K562 (cell line): ENCODE results near the gene TAF11L6. TPM values are rescaled to one million over a fixed set of nuclear protein-coding genes. Genes with fewer than 3 reads are reported as not detected.
"Not testable (repeated sequence)": the region's sequence is repeated elsewhere in the genome, so short reads cannot be mapped to it uniquely, and the experiment has no call there.

Experiments used
- ATAC-seq: fragments of 200-7000 bp; cut with Tn5 transposase; 3 replicates; pipeline ENCODE4 v1.9.1; 2020; ENCODE audit warnings: moderate library complexity
- BruUV-seq: library from RNA; stranded (reverse); fragments of 400-500 nt; replicated peaks from 2 replicates; lab custom pipeline; 2021; lab: Mats Ljungman, UMichigan
- CTCF ChIA-PET: fragments of 300-600 bp; formaldehyde crosslinking; extraction: SDS; loops from one replicate; lab custom pipeline; 2021; ENCODE audit warnings: low intra/inter-chr PET ratio; lab: Yijun Ruan, JAX
- POLR2A ChIA-PET: fragments of 300-600, 350-650 bp; sonication (Branson Sonifier 250); formaldehyde crosslinking; extraction: SDS; loops from one replicate; lab custom pipeline; 2021; ENCODE audit warnings: antibody characterized with exemption, inconsistent platforms; lab: Yijun Ruan, JAX
- DNase-seq, 4 experiments: peaks; one replicate each; pipeline versions ENCODE4 v3.0.0 to v3.0.0-alpha.2; 2011 to 2018; ENCODE audit warnings: low spot score in 3 of 4, mixed read lengths in 3 of 4; ENCODE audit errors: extremely low read depth in 1 of 4
- FAIRE-seq: peaks from 2 replicates; lab custom pipeline; 2011; peaks lifted over from hg19 to GRCh38; lab: Jason Lieb, UNC
- H2AFZ ChIP-seq: 2 replicates; pipeline ENCODE4 v1.6.0; 2011; ENCODE audit warnings: low read depth, low read length, control low read depth, inconsistent platforms
- H3K27ac ChIP-seq: fragments of 200-600 bp; 3 replicates; pipeline ENCODE4 v1.8.0; 2011; ENCODE audit warnings: low read depth, mild to moderate bottlenecking, control low read depth, inconsistent platforms, low read length, moderate library complexity, mixed read lengths; ENCODE audit errors: extremely low read depth
- H3K27me3 ChIP-seq, 2 experiments: fragments of 300-600 bp in 1 of 2; 2 replicates in 1 of 2; 3 replicates in 1 of 2; pipeline versions ENCODE4 v1.6.0 to v1.8.0; 2011; ENCODE audit warnings: inconsistent platforms in 2 of 2, low read length in 2 of 2, mild to moderate bottlenecking in 1 of 2, mixed read lengths in 1 of 2, moderate library complexity in 1 of 2; ENCODE audit not compliant: control insufficient read depth in 2 of 2, insufficient read depth in 2 of 2
- H3K36me3 ChIP-seq: fragments of 300-600 bp; 3 replicates; pipeline ENCODE4 v1.8.0; 2011; ENCODE audit warnings: mild to moderate bottlenecking, low read length, inconsistent platforms; ENCODE audit not compliant: control insufficient read depth, insufficient read depth
- H3K4me1 ChIP-seq, 2 experiments: fragments of 200-600 bp in 1 of 2; replicated peaks in 1 of 2; 2 replicates in 1 of 2; 3 replicates in 1 of 2; pipeline versions ENCODE4 v1.5.1 to v1.8.0; 2011; ENCODE audit warnings: inconsistent platforms in 2 of 2, low read length in 2 of 2, mild to moderate bottlenecking in 1 of 2, mixed read lengths in 1 of 2, moderate library complexity in 1 of 2; ENCODE audit not compliant: control insufficient read depth in 2 of 2, insufficient read depth in 2 of 2
- H3K4me2 ChIP-seq: 2 replicates; pipeline ENCODE4 v1.6.1; 2011; ENCODE audit warnings: low read length, control low read depth, inconsistent platforms, mixed read lengths; ENCODE audit not compliant: insufficient read depth
- H3K4me3 ChIP-seq: fragments of 200-600 bp; sonication (generic), shearing (Covaris generic); 2 replicates; pipeline ENCODE4 v1.5.1; 2016; ENCODE audit warnings: control low read depth, inconsistent platforms
- H3K79me2 ChIP-seq: fragments of 200-600 bp; 3 replicates; pipeline ENCODE4 v1.8.0; 2011; ENCODE audit warnings: low read length, inconsistent platforms; ENCODE audit not compliant: control insufficient read depth, insufficient read depth
- H3K9ac ChIP-seq, 2 experiments: 2 replicates each; pipeline versions ENCODE4 v1.6.0 to v1.6.1; 2011; ENCODE audit warnings: low read depth in 2 of 2, low read length in 2 of 2, control low read depth in 1 of 2, inconsistent platforms in 1 of 2, mild to moderate bottlenecking in 1 of 2, mixed read lengths in 1 of 2; ENCODE audit not compliant: insufficient read depth in 1 of 2
- H3K9me1 ChIP-seq: one replicate; pipeline ENCODE4 v1.6.0; 2011; ENCODE audit warnings: inconsistent platforms, mild to moderate bottlenecking, low read length, moderate library complexity; ENCODE audit not compliant: control insufficient read depth, insufficient read depth
- H3K9me3 ChIP-seq: replicated peaks from 2 replicates; pipeline ENCODE4 v1.5.1; 2011; ENCODE audit warnings: low read depth, low read length, inconsistent platforms; ENCODE audit not compliant: control insufficient read depth, insufficient read depth
- H4K20me1 ChIP-seq: replicated peaks from 2 replicates; pipeline ENCODE4 v1.6.1; 2011; ENCODE audit warnings: low read length, inconsistent platforms, mixed read lengths; ENCODE audit not compliant: control insufficient read depth, insufficient read depth
- FOS ChIP-seq: IDR thresholded peaks from 3 replicates; pipeline ENCODE4 v1.6.1; 2011; ENCODE audit not compliant: insufficient read length; ENCODE audit errors: extremely low read depth
- HNRNPL ChIP-seq: fragments of 200-400 bp; formaldehyde crosslinking; IDR thresholded peaks from 2 replicates; pipeline ENCODE4 v1.6.1; 2017; ENCODE audit warnings: low read depth, mild to moderate bottlenecking, low read length
- JUN ChIP-seq, 2 experiments: sonication (generic) in 1 of 2; formaldehyde crosslinking in 1 of 2; IDR thresholded peaks; 2 replicates each; pipeline versions ENCODE4 v1.6.1 to v1.8.0; 2012 to 2022; ENCODE audit warnings: borderline replicate concordance in 2 of 2, mild to moderate bottlenecking in 2 of 2, improper control_type of control experiment in 1 of 2, low read depth in 1 of 2, low read length in 1 of 2, missing genetic modification reagents in 1 of 2
- NCOA1 ChIP-seq: fragments of 450-650 bp; IDR thresholded peaks from 2 replicates; pipeline ENCODE4 v1.6.1; 2016; ENCODE audit warnings: low read depth
- PHTF2 ChIP-seq: fragments of 250-450 bp; sonication (Bioruptor Pico); IDR thresholded peaks from 2 replicates; pipeline ENCODE4 v1.5.0; 2021; ENCODE audit warnings: mild to moderate bottlenecking
- PRMT5 ChIP-seq: sonication (generic); formaldehyde crosslinking; IDR thresholded peaks from 2 replicates; pipeline ENCODE4 v1.5.0; 2020; ENCODE audit warnings: missing genetic modification reagents
- SIN3B ChIP-seq: fragments of 450-650 bp; IDR thresholded peaks from 2 replicates; pipeline ENCODE4 v1.6.1; 2017; ENCODE audit warnings: low read depth, mild to moderate bottlenecking, moderate library complexity
- SNRNP70 ChIP-seq: fragments of 200-400 bp; formaldehyde crosslinking; optimal IDR thresholded peaks from 2 replicates; pipeline ENCODE3; 2017; ENCODE audit warnings: low read depth, low read length
- TARDBP ChIP-seq: fragments of 450-650 bp; IDR thresholded peaks from 2 replicates; pipeline ENCODE4 v1.6.1; 2016
- ZBTB17 ChIP-seq: fragments of 450-650 bp; formaldehyde crosslinking; IDR thresholded peaks from 2 replicates; pipeline ENCODE4 v1.4.0; 2020; ENCODE audit warnings: mild to moderate bottlenecking
- ZNF212 ChIP-seq: fragments of 450-650 bp; formaldehyde crosslinking; IDR thresholded peaks from 2 replicates; pipeline ENCODE4 v1.4.0; 2020; ENCODE audit warnings: mild to moderate bottlenecking
- ZNF24 ChIP-seq: fragments of 450-650 bp; IDR thresholded peaks from 2 replicates; pipeline ENCODE4 v1.6.1; 2016
- WGBS: fragments of 100-300 bp; shearing (Covaris generic); methylation state at CpG from one replicate; pipeline ENCODE4 v1.1.6; 2016; ENCODE audit warnings: low coverage, mixed read lengths; ENCODE audit not compliant: insufficient coverage; ENCODE audit errors: missing lambda C conversion rate; 5-methylcytosine and 5-hydroxymethylcytosine counted together
- in situ Hi-C: fragments of 300-500 bp; cut with MboI; formaldehyde crosslinking; loops from 4 replicates; pipeline ENCODE4 v1.15.0; 2018; ENCODE audit warnings: inconsistent platforms, mixed read lengths
- intact Hi-C: fragments of 100-400 bp; cut with micrococcal nuclease; formaldehyde crosslinking; loops from 2 replicates; pipeline ENCODE4 v1.14.2; 2022
- polyA plus RNA-seq, 8 experiments: library from polyadenylated mRNA; depleted of rRNA in 4 of 8; stranded (reverse) in 5 of 8; unstranded in 3 of 8; fragments of >200 nt; fragmentation: Nextera tagmentation in 2 of 8; fragmentation: Illumina TruSeq in 1 of 8; extraction: Ambion mirVana in 2 of 8; extraction: Trizol in 1 of 8; gene quantifications; 2 replicates each; pipeline versions ENCODE4 v1.2.1 to v1.2.3, GENCODE V29; 2011 to 2014; ENCODE audit warnings: inconsistent platforms in 1 of 8, missing spikeins in 1 of 8
- total RNA-seq, 7 experiments: library from RNA; depleted of rRNA in 6 of 7; stranded (reverse); fragments of >200 nt in 6 of 7; fragmentation: Illumina TruSeq in 2 of 7; extraction: Trizol in 2 of 7; gene quantifications; 2 replicates each; pipeline versions ENCODE4 v1.2.1 to v1.2.3, GENCODE V29; 2011 to 2021; ENCODE audit warnings: low replicate concordance in 1 of 7
- TF ChIP-seq, protein P1 (sequence below), 2 experiments: fragments of 200-800 bp in 1 of 2; sonication (Bioruptor generic) in 1 of 2; sonication (generic) in 1 of 2; formaldehyde crosslinking in 1 of 2; IDR thresholded peaks in 1 of 2; conservative IDR thresholded peaks in 1 of 2; 2 replicates each; pipeline versions ENCODE4 v1.5.0 to v1.6.1; 2016 to 2020; ENCODE audit warnings: missing compliant biosample characterization in 1 of 2, missing genetic modification characterization in 1 of 2, missing genetic modification reagents in 1 of 2
- TF ChIP-seq, protein P2 (sequence below): fragments of 250-450 bp; sonication (Bioruptor Pico); IDR thresholded peaks from 2 replicates; pipeline ENCODE4 v1.5.0; 2020; ENCODE audit warnings: mild to moderate bottlenecking, borderline replicate concordance

The TAF11L6 gene
- total and polyA plus RNA-seq, 9 of the 15 experiments (the other 6 are each of a cell fraction or from before 2014, with no cell fraction given): not detected

DNA sequence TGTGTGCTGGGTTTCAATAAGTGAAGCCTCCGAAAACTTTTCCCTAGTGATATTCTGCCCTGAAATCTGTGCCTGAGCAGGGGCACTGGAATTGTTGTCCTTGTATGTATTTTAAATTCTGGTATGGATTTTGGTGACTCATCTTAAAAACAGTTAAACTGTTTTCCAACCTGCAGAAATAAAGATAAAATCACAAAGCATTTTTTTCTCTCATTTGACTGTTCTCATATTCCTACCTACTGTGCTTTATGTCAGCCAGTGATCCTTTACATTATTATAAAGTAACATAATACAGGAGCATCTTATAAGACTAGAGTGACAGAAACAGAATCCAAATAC, 41.3 kb upstream of the TAF11L6 start:
- Histone ChIP-seq H3K9me3 (no peaks in the 10 kb centered on the region), H3K4me1 (no peaks in the 10 kb centered on the region), H4K20me1 (no peaks in the 10 kb centered on the region), H3K9ac (no peak overlapping the region), H3K4me2 (no peak overlapping the region), H3K27me3 (no peaks in the 10 kb centered on the region), H2AFZ (no peak overlapping the region), H3K36me3 (no peaks in the 10 kb centered on the region), H3K4me3 (no peak overlapping the region), H3K79me2 (no peaks in the 10 kb centered on the region)
- CTCF ChIA-PET: no interaction called here
- intact Hi-C loops (no loop called here), in situ Hi-C loops (loop anchor here (10.0 to 25.0 kb wide), 2 partner anchors 108 to 825 kb away; partner anchors contain the start of genes TAF11L10, TAF11L8 and TAF11L9)
- ATAC-seq: no peak
- no TSS peak for BruUV-seq
- 0% methylated on average over 1 of the region's 1 CpG for WGBS
- POLR2A ChIA-PET: no interaction called here
- no peak for DNase-seq
- no peak for FAIRE-seq
- no peak for TF ChIP-seq SIN3B
- no peak for TF ChIP-seq PHTF2 (CRISPR knock-in tag)
- TF ChIP-seq FOS: no peak
- TF ChIP-seq, protein P1, sequence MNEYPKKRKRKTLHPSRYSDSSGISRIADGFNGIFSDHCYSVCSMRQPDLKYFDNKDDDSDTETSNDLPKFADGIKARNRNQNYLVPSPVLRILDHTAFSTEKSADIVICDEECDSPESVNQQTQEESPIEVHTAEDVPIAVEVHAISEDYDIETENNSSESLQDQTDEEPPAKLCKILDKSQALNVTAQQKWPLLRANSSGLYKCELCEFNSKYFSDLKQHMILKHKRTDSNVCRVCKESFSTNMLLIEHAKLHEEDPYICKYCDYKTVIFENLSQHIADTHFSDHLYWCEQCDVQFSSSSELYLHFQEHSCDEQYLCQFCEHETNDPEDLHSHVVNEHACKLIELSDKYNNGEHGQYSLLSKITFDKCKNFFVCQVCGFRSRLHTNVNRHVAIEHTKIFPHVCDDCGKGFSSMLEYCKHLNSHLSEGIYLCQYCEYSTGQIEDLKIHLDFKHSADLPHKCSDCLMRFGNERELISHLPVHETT (CRISPR knock-in tag; conservative IDR thresholded peaks at IDR 0.05 in 1 of 2, IDR thresholded peaks at IDR 0.05 in 1 of 2): no peak
- TF ChIP-seq ZNF24: no peak
- no peak for TF ChIP-seq JUN (IDR thresholded peaks at IDR 0.05; ENCODE audit: borderline replicate concordance, low read depth, low read length)
- TF ChIP-seq JUN (CRISPR knock-in tag; IDR thresholded peaks at IDR 0.05; ENCODE audit: borderline replicate concordance): no peak
- TF ChIP-seq NCOA1: no peak
- no peak for TF ChIP-seq TARDBP
- TF ChIP-seq, protein P2, sequence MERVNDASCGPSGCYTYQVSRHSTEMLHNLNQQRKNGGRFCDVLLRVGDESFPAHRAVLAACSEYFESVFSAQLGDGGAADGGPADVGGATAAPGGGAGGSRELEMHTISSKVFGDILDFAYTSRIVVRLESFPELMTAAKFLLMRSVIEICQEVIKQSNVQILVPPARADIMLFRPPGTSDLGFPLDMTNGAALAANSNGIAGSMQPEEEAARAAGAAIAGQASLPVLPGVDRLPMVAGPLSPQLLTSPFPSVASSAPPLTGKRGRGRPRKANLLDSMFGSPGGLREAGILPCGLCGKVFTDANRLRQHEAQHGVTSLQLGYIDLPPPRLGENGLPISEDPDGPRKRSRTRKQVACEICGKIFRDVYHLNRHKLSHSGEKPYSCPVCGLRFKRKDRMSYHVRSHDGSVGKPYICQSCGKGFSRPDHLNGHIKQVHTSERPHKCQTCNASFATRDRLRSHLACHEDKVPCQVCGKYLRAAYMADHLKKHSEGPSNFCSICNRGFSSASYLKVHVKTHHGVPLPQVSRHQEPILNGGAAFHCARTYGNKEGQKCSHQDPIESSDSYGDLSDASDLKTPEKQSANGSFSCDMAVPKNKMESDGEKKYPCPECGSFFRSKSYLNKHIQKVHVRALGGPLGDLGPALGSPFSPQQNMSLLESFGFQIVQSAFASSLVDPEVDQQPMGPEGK: no peak
- TF ChIP-seq ZBTB17: no peak
- no peak for TF ChIP-seq ZNF212
- no peak for TF ChIP-seq SNRNP70
- no peak for TF ChIP-seq PRMT5 (CRISPR knock-in tag)
- no peak for TF ChIP-seq HNRNPL
- TF ChIP-seq, all 486 proteins: peak for 0
- Histone ChIP-seq H3K9me1 (no peaks in the 10 kb centered on the region), H3K27ac (no peak overlapping the region)

DNA sequence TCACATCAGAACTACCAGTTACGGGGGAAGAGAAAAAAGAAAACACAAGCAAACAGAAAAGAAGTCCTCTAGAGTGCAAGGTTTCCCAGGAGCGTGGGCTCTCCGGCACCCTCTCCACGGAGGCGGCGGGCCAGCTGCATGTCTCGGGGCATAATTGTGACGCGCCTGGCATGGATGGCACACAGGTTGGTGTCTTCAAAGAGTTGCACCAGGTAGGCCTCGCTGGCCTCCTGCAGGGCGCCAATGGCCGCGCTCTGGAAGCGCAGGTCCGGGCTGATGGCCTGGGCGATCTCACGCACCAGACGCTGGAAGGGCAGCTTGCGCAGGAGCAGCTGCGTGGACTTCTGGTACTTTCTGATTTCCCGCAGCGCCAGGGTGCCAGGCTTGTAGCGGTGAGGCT, 37.2 kb upstream of the TAF11L6 start:
- POLR2A ChIA-PET, H3K9me1 ChIP-seq, H3K27me3 ChIP-seq, ATAC-seq, H2AFZ ChIP-seq, H3K9ac ChIP-seq, FAIRE-seq, H3K79me2 ChIP-seq, H3K36me3 ChIP-seq, CTCF ChIA-PET, H3K9me3 ChIP-seq, H4K20me1 ChIP-seq, H3K4me1 ChIP-seq, H3K4me3 ChIP-seq, H3K27ac ChIP-seq, intact Hi-C loops, H3K4me2 ChIP-seq, BruUV-seq, DNase-seq: not testable (repeated sequence)
- in situ Hi-C loops: loop anchor here (25.0 kb wide), 1 partner anchor 821 kb away; no protein-coding TSS in a partner anchor
- WGBS: 4% methylated on average over 16 of the region's 23 CpGs
